Adrenal gland (tissue), 12 donors: ENCODE results near the gene MSANTD4. TPM values are rescaled to one million over a fixed set of nuclear protein-coding genes. Genes with fewer than 3 reads are reported as not detected.

Source experiments
- DNase-seq, 7 donors: peaks; one replicate each; pipeline ENCODE4 v3.0.0-alpha.2; 2019 to 2020
- H3K27ac ChIP-seq, 5 donors: fragments of 200-600 bp; sonication (generic) in 4 of 5; 1 replicate in 3 of 5; 2 replicates in 2 of 5; pipeline versions ENCODE4 v1.5.1 to v1.8.0; 2016 to 2020; ENCODE audit warnings: mild to moderate bottlenecking in 1 of 5
- H3K27me3 ChIP-seq: fragments of 200-600 bp; 2 replicates; pipeline ENCODE4 v1.8.0; 2021
- H3K36me3 ChIP-seq, 2 donors: fragments of 200-600 bp; replicated peaks in 1 of 2; 1 replicate in 1 of 2; 2 replicates in 1 of 2; pipeline versions ENCODE4 v1.5.1 to v1.8.0; 2018 to 2022
- H3K4me1 ChIP-seq, 2 donors: fragments of 200-600 bp; replicated peaks in 1 of 2; 1 replicate in 1 of 2; 2 replicates in 1 of 2; pipeline versions ENCODE4 v1.5.1 to v1.8.0; 2018 to 2021
- H3K4me3 ChIP-seq, 4 donors: fragments of 200-600 bp; sonication (generic) in 3 of 4; one replicate each; pipeline ENCODE4 v1.5.1; 2016 to 2018
- H3K9me3 ChIP-seq, 3 donors: fragments of 200-600 bp; sonication (generic) in 1 of 3; replicated peaks in 1 of 3; 1 replicate in 2 of 3; 2 replicates in 1 of 3; pipeline versions ENCODE4 v1.5.1 to v1.8.0; 2016 to 2021
- POLR2A ChIP-seq, 2 donors: fragments of 450-650 bp; IDR thresholded peaks; one replicate each; pipeline ENCODE4 v1.6.1; 2017; ENCODE audit warnings: antibody characterized with exemption in 2 of 2, mild to moderate bottlenecking in 2 of 2, moderate library complexity in 1 of 2
- WGBS, 4 donors: extraction: QIAGEN DNeasy Blood & Tissue Kit in 2 of 4; methylation state at CpG; one replicate each; pipeline versions ENCODE4 v1.1.5 to v1.1.7; 2013 to 2017; 5-methylcytosine and 5-hydroxymethylcytosine counted together
- intact Hi-C, 2 donors: fragments of 100-400 bp; cut with DNase I; formaldehyde crosslinking; loops; one replicate each; pipeline versions ENCODE4 v1.14.1 to v1.15.0; 2022 to 2023
- polyA plus RNA-seq, 3 donors: library from polyadenylated mRNA; stranded (reverse); fragments of 200-250 nt in 2 of 3; fragments of 350-450 nt in 1 of 3; fragmentation: Illumina TruSeq in 1 of 3; extraction: RNeasy Lipid Tissue Mini Kit (QIAGEN cat#74804) in 1 of 3; gene quantifications; one replicate each; pipeline ENCODE4 v1.2.3, GENCODE V29; 2013 to 2014
- total RNA-seq, 9 donors: library from RNA; depleted of rRNA in 4 of 9; stranded (reverse); fragments of >200 nt in 4 of 9; fragments of 120-200 nt in 1 of 9; fragmentation: NEBNext Ultra II Directional in 1 of 9; extraction: Animal tissue kit (Norgen Biotek cat#: 25700) in 1 of 9; gene quantifications; one replicate each; pipeline versions ENCODE4 v1.1.0 to v1.2.4, GENCODE V29; 2013 to 2023
- TF ChIP-seq, protein P1 (sequence below), 6 experiments: fragments of 450-650 bp in 4 of 6; fragments of 200-600 bp in 2 of 6; sonication (generic) in 1 of 6; IDR thresholded peaks; 1 replicate in 5 of 6; 2 replicates in 1 of 6; pipeline versions ENCODE4 v1.5.1 to v1.8.0; 2016 to 2021; ENCODE audit warnings: antibody characterized with exemption in 6 of 6, mild to moderate bottlenecking in 2 of 6, moderate library complexity in 1 of 6
- donor health status: healthy with polysubstance abuse.
- donor health status: Bipolar disorder and iron deficiency.
- donor health status: DM: yes; HTN: yes; CAD: no.
- donor health status: DM: no; HTN: no; CAD: no.
- donor health status: DM: no; HTN: no; CAD: no.
- donor health status: DM: yes; HTN: yes; CAD: no.

The MSANTD4 gene
- total and polyA plus RNA-seq, 12 donors = 3.7 to 36.2 (median 19.2) TPM

DNA sequence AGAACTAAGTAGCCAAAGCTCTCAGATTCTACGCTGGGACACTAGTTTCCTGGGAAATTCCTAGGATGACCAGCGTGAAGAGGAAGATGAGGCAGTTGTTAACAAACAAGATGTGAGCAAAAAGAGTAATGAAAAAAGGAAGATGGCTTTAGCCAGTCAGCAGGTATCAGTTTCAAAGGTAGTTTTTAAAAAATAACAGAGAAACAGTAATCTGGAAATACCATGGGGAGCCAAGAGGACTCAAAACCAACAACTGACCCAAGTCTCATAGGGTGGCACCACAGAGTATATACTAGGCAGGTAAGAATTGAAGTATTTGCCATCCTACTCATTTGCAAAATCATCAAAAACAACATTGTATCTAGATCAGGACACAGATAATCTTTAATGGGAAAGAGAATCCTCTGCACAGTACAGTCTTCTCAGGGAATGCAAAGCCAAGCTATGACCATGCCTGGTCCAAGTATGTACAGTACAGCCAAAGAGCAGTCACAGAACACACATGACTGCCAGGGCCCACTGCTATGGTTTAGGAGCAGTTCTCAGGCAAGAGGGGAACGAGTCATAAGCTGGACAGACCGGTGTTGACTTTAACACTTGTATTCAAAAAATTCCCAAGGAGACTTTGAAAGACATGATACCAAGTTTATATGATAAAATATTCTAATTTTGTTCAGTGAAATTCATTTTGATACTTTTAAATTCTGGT is 20.6 kb downstream of the MSANTD4 start:
- H3K27ac ChIP-seq = no peak overlapping the region
- no peak for DNase-seq
- intact Hi-C loops = no loop called here
- no peak overlapping the region for H3K4me3 ChIP-seq
- H3K27me3 ChIP-seq = no peaks in the 10 kb centered on the region
- peaks cover 0 to 4% (median 0%) of the 10 kb centered on the region in 3 donors for H3K9me3 ChIP-seq
- TF ChIP-seq POLR2A (IDR thresholded peaks at IDR 0.05) = no peak
- TF ChIP-seq, protein P1, sequence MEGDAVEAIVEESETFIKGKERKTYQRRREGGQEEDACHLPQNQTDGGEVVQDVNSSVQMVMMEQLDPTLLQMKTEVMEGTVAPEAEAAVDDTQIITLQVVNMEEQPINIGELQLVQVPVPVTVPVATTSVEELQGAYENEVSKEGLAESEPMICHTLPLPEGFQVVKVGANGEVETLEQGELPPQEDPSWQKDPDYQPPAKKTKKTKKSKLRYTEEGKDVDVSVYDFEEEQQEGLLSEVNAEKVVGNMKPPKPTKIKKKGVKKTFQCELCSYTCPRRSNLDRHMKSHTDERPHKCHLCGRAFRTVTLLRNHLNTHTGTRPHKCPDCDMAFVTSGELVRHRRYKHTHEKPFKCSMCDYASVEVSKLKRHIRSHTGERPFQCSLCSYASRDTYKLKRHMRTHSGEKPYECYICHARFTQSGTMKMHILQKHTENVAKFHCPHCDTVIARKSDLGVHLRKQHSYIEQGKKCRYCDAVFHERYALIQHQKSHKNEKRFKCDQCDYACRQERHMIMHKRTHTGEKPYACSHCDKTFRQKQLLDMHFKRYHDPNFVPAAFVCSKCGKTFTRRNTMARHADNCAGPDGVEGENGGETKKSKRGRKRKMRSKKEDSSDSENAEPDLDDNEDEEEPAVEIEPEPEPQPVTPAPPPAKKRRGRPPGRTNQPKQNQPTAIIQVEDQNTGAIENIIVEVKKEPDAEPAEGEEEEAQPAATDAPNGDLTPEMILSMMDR (IDR thresholded peaks at IDR 0.05) = no peak
- no peaks in the 10 kb centered on the region for H3K36me3 ChIP-seq
- 94 to 96% (median 95%) methylated on average over 4 of the region's 4 CpGs for WGBS, 4 donors
- no peaks in the 10 kb centered on the region for H3K4me1 ChIP-seq

DNA sequence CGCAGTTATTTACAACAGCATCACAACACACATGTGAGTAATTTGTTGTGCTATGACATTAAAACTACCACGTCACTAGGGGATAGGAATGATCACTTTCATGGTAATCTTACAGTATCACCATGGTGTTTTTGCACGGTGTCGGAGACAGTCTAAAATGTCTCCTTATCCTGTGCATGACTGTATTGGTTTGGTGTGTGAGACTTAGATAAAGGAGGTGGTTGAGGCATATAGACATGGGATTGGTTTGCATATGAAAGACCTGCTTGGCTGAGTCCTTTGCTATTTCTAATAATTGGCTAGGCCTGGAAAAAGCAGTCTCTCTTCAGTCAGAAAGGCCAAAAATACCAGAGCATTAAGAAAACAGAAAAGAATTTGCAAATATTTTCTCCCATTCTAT is 30.2 kb downstream of the MSANTD4 start:
- no peak for DNase-seq
- intact Hi-C loops = no loop called here
- Histone ChIP-seq H3K27ac (no peak overlapping the region), H3K9me3 (no peaks in the 10 kb centered on the region), H3K27me3 (no peaks in the 10 kb centered on the region), H3K36me3 (no peaks in the 10 kb centered on the region), H3K4me1 (no peaks in the 10 kb centered on the region), H3K4me3 (no peak overlapping the region)
- WGBS, 4 donors = 93 to 98% (median 95%) methylated on average over 4 of the region's 4 CpGs
- TF ChIP-seq, protein P1 (IDR thresholded peaks at IDR 0.05) = no peak
- TF ChIP-seq POLR2A (IDR thresholded peaks at IDR 0.05) = no peak

DNA sequence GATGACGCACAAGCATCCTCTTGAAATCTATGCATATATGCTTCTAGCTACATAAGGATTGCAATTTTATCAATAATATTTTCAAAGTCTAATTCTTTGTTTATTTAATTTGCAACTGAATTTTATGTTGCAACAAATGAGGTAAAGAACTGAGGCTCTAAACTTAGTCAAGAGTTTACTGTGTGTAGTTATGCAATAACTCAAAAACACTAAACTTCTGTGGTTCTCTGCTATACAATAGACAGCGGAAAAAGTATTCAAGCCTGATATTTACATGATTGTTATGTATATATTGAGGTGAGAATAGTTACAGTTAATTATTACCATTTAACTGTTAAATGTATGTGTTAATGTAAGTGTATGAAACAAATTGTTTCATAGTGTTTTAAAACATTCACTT is 32.9 kb downstream of the MSANTD4 start:
- Histone ChIP-seq H3K9me3 (no peaks in the 10 kb centered on the region), H3K36me3 (no peaks in the 10 kb centered on the region), H3K4me3 (no peak overlapping the region), H3K27ac (no peak overlapping the region), H3K4me1 (no peaks in the 10 kb centered on the region), H3K27me3 (no peaks in the 10 kb centered on the region)
- no peak for DNase-seq
- TF ChIP-seq, protein P1 (IDR thresholded peaks at IDR 0.05) = no peak
- TF ChIP-seq POLR2A (IDR thresholded peaks at IDR 0.05) = no peak
- intact Hi-C loops = no loop called here
- 88 to 97% (median 95%) methylated on average over 2 of the region's 2 CpGs for whole genome bisulfite sequencing, 4 donors

DNA sequence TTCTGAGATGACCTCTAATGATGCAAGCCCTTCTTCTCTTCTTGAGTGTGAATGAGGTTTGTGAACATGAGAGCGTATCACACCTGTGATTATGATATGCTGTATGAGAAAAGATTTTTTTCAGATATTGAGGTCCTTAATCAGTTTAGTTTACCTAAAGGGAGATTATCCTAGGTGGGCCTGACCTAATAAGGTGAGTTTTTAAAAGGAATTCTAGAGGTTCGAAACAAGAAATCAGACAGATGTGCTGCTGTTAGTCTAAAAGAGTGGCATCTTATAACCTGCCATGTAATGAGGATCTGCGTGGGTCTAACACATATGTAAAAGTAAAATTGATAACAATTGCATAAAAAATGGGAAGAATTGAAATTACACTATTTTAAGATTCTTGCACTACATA is 33.8 kb downstream of the MSANTD4 start:
- no peaks in the 10 kb centered on the region for H3K9me3 ChIP-seq
- no peak for DNase-seq
- WGBS, 4 donors = 92 to 95% (median 93%) methylated on average over 3 of the region's 3 CpGs

More for the DNA sequence above, 33.8 kb downstream of the MSANTD4 start:
- Histone ChIP-seq H3K36me3 (no peaks in the 10 kb centered on the region), H3K27me3 (no peaks in the 10 kb centered on the region), H3K27ac (no peak overlapping the region), H3K4me3 (no peak overlapping the region), H3K4me1 (no peaks in the 10 kb centered on the region)
- no peak for TF ChIP-seq POLR2A (IDR thresholded peaks at IDR 0.05)
- TF ChIP-seq, protein P1 (IDR thresholded peaks at IDR 0.05) = no peak
- intact Hi-C loops = no loop called here
